WTC11 (cell line): Measurements from ENCODE around the gene CEP68. TPM values are rescaled to one million over a fixed set of nuclear protein-coding genes. Genes with fewer than 3 reads are reported as not detected.

Experiments
- ATAC-seq: fragments of 200-7000 bp; cut with Tn5 transposase; 2 replicates; pipeline ENCODE4 v1.10.0; 2021; ENCODE audit warnings: mild to moderate bottlenecking, moderate library complexity
- CTCF ChIA-PET: fragments of 300-600 bp; sonication (Branson Sonifier 250); formaldehyde crosslinking; loops from one replicate; lab custom pipeline; 2021; ENCODE audit warnings: antibody characterized with exemption; lab: Charles Lee
- POLR2A ChIA-PET: fragments of 350-600 bp; sonication (Branson Sonifier 250); formaldehyde crosslinking; loops from one replicate; lab custom pipeline; 2021; ENCODE audit warnings: antibody characterized with exemption; lab: Charles Lee
- DNase-seq: peaks from one replicate; pipeline ENCODE4 v3.0.0; 2021; ENCODE audit warnings: low spot score
- H3K27ac Mint-ChIP-seq: 2 replicates; pipeline ENCODE4 v1.8.0; 2021; ENCODE audit warnings: mixed read lengths
- H3K27me3 Mint-ChIP-seq: 2 replicates; pipeline ENCODE4 v1.8.0; 2021; ENCODE audit warnings: low read depth, mild to moderate bottlenecking, moderate library complexity, mixed read lengths
- H3K36me3 Mint-ChIP-seq: 2 replicates; pipeline ENCODE4 v1.8.0; 2021; ENCODE audit warnings: mixed read lengths
- H3K4me1 Mint-ChIP-seq: 2 replicates; pipeline ENCODE4 v1.8.0; 2022; ENCODE audit warnings: mixed read lengths
- H3K4me3 Mint-ChIP-seq: 2 replicates; pipeline ENCODE4 v1.8.0; 2021; ENCODE audit warnings: mild to moderate bottlenecking, moderate library complexity, mixed read lengths
- H3K9me3 Mint-ChIP-seq: 2 replicates; pipeline ENCODE4 v1.8.0; 2021; ENCODE audit warnings: mixed read lengths
- CBFB ChIP-seq: sonication (generic); formaldehyde crosslinking; IDR thresholded peaks from 2 replicates; pipeline ENCODE4 v1.8.1; 2022; ENCODE audit warnings: mild to moderate bottlenecking, low read depth, missing genetic modification reagents
- FOXK1 ChIP-seq: sonication (generic); formaldehyde crosslinking; IDR thresholded peaks from 2 replicates; pipeline ENCODE4 v1.8.0; 2022; ENCODE audit warnings: mild to moderate bottlenecking, moderate library complexity, missing genetic modification reagents
- FOXP1 ChIP-seq: sonication (generic); formaldehyde crosslinking; IDR thresholded peaks from 2 replicates; pipeline ENCODE4 v1.8.0; 2022; ENCODE audit warnings: missing genetic modification reagents, mild to moderate bottlenecking, moderate library complexity, borderline replicate concordance
- JUN ChIP-seq: sonication (generic); formaldehyde crosslinking; IDR thresholded peaks from 2 replicates; pipeline ENCODE4 v1.8.0; 2023; ENCODE audit warnings: mild to moderate bottlenecking, missing genetic modification reagents
- NFE2L1 ChIP-seq: sonication (generic); formaldehyde crosslinking; IDR thresholded peaks from 2 replicates; pipeline ENCODE4 v1.8.1; 2023; ENCODE audit warnings: missing genetic modification reagents
- NR3C1 ChIP-seq: sonication (generic); formaldehyde crosslinking; conservative IDR thresholded peaks from 2 replicates; pipeline ENCODE4 v1.8.1; 2023; ENCODE audit warnings: low read depth, mild to moderate bottlenecking, missing genetic modification reagents
- RELA ChIP-seq: sonication (generic); formaldehyde crosslinking; IDR thresholded peaks from 2 replicates; pipeline ENCODE4 v1.8.1; 2022; ENCODE audit warnings: missing genetic modification reagents, mild to moderate bottlenecking, borderline replicate concordance
- ZNF232 ChIP-seq: sonication (generic); formaldehyde crosslinking; IDR thresholded peaks from 2 replicates; pipeline ENCODE4 v1.8.0; 2022; ENCODE audit warnings: mild to moderate bottlenecking, missing genetic modification reagents
- ZNF263 ChIP-seq: sonication (generic); formaldehyde crosslinking; IDR thresholded peaks from 2 replicates; pipeline ENCODE4 v1.8.1; 2022; ENCODE audit warnings: low read depth, mild to moderate bottlenecking, moderate library complexity, missing genetic modification reagents
- ZNF416 ChIP-seq: fragments of 250-450 bp; sonication (Bioruptor Pico); IDR thresholded peaks from 2 replicates; pipeline ENCODE4 v1.9.0; 2021; ENCODE audit warnings: mild to moderate bottlenecking, inconsistent platforms
- total RNA-seq: library from RNA; stranded (reverse); gene quantifications from 3 replicates; pipeline ENCODE4 v1.2.3, GENCODE V29; 2021
- TF ChIP-seq, protein P1 (sequence below): fragments of 250-450 bp; sonication (Bioruptor Pico); IDR thresholded peaks from 2 replicates; pipeline ENCODE4 v2.1.2; 2022; ENCODE audit warnings: mild to moderate bottlenecking, moderate library complexity
- TF ChIP-seq, protein P2 (sequence below): sonication (generic); formaldehyde crosslinking; IDR thresholded peaks from 2 replicates; pipeline ENCODE4 v1.8.1; 2023; ENCODE audit warnings: mild to moderate bottlenecking, moderate library complexity, missing genetic modification reagents
- TF ChIP-seq, protein P3 (sequence below): fragments of 200-600 bp; IDR thresholded peaks from 2 replicates; pipeline ENCODE4 v1.8.0; 2022; ENCODE audit warnings: antibody characterized with exemption

CEP68 gene
- total RNA-seq, 1 experiment from 2014 or later = 16.7 TPM

GRCh38 chr2:65070856-65071255 lies 14.6 kb downstream of the CEP68 start (continued):
- TF ChIP-seq, protein P1, sequence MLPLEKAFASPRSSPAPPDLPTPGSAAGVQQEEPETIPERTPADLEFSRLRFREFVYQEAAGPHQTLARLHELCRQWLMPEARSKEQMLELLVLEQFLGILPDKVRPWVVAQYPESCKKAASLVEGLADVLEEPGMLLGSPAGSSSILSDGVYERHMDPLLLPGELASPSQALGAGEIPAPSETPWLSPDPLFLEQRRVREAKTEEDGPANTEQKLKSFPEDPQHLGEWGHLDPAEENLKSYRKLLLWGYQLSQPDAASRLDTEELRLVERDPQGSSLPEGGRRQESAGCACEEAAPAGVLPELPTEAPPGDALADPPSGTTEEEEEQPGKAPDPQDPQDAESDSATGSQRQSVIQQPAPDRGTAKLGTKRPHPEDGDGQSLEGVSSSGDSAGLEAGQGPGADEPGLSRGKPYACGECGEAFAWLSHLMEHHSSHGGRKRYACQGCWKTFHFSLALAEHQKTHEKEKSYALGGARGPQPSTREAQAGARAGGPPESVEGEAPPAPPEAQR (CRISPR knock-in tag) = no peak
- TF ChIP-seq, protein P2, sequence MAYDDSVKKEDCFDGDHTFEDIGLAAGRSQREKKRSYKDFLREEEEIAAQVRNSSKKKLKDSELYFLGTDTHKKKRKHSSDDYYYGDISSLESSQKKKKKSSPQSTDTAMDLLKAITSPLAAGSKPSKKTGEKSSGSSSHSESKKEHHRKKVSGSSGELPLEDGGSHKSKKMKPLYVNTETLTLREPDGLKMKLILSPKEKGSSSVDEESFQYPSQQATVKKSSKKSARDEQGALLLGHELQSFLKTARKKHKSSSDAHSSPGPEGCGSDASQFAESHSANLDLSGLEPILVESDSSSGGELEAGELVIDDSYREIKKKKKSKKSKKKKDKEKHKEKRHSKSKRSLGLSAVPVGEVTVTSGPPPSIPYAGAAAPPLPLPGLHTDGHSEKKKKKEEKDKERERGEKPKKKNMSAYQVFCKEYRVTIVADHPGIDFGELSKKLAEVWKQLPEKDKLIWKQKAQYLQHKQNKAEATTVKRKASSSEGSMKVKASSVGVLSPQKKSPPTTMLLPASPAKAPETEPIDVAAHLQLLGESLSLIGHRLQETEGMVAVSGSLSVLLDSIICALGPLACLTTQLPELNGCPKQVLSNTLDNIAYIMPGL (CRISPR knock-in tag) = no peak
- no peak for TF ChIP-seq NR3C1 (CRISPR knock-in tag)
- TF ChIP-seq ZNF232 (CRISPR knock-in tag) = no peak
- no peak for TF ChIP-seq RELA (CRISPR knock-in tag)

DNA sequence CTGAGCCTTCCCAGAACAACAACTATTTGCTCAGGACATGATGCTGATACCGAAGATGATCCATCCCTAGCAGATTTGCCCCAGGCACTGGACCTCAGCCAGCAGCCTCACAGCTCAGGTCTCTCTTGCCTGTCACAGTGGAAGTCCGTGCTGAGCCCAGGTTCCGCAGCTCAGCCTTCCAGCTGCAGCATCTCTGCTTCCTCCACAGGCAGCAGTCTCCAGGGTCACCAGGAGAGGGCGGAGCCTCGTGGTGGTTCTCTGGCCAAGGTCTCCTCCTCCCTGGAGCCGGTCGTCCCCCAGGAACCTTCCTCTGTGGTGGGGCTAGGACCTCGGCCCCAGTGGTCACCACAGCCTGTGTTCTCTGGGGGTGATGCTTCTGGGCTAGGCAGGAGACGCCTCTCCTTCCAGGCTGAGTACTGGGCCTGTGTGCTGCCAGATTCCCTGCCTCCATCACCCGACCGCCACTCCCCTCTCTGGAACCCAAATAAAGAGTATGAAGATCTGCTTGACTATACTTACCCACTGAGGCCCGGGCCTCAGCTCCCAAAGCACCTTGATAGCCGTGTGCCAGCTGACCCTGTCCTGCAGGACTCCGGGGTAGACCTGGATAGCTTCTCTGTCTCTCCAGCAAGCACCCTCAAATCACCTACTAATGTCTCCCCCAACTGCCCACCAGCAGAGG lies 15.4 kb downstream of the CEP68 start:
- H3K9me3 Mint-ChIP-seq = no peaks in the 10 kb centered on the region
- ChIA-PET POLR2A (no interaction called here), CTCF (interaction anchor here (0.5 to 4.6 kb wide), 16 partner anchors 8 to 439 kb away, joined by 3 to 19 read pairs (median 4); partner anchors contain the start of genes ACTR2, CEP68 and RAB1A)
- peaks cover 20% of the 10 kb centered on the region for H3K4me1 Mint-ChIP-seq
- TF ChIP-seq FOXP1 (CRISPR knock-in tag) (no peak), ZNF416 (CRISPR knock-in tag) (no peak), CBFB (no peak), JUN (CRISPR knock-in tag) (no peak), FOXK1 (CRISPR knock-in tag) (no peak), NR3C1 (CRISPR knock-in tag) (no peak), ZNF263 (CRISPR knock-in tag) (no peak)
- TF ChIP-seq, protein P3, sequence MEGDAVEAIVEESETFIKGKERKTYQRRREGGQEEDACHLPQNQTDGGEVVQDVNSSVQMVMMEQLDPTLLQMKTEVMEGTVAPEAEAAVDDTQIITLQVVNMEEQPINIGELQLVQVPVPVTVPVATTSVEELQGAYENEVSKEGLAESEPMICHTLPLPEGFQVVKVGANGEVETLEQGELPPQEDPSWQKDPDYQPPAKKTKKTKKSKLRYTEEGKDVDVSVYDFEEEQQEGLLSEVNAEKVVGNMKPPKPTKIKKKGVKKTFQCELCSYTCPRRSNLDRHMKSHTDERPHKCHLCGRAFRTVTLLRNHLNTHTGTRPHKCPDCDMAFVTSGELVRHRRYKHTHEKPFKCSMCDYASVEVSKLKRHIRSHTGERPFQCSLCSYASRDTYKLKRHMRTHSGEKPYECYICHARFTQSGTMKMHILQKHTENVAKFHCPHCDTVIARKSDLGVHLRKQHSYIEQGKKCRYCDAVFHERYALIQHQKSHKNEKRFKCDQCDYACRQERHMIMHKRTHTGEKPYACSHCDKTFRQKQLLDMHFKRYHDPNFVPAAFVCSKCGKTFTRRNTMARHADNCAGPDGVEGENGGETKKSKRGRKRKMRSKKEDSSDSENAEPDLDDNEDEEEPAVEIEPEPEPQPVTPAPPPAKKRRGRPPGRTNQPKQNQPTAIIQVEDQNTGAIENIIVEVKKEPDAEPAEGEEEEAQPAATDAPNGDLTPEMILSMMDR = 0 out of 2 replicates have a peak, but pooled peaks have one; percentile 21
- H3K27ac Mint-ChIP-seq = peak overlapping the region; percentile 61; the same call in 1 of the 2 replicates
- no peak overlapping the region for H3K4me3 Mint-ChIP-seq
- DNase-seq (peak; percentile 59), ATAC-seq (peak; percentile 55)
- H3K27me3 Mint-ChIP-seq = no peaks in the 10 kb centered on the region
- H3K36me3 Mint-ChIP-seq = peaks cover 34% of the 10 kb centered on the region

GRCh38 chr2:65072181-65072970 lies 16.2 kb downstream of the CEP68 start:
- CTCF ChIA-PET = interaction anchor here (1.1 to 2.3 kb wide), 7 partner anchors 8 to 149 kb away, joined by 3 to 6 read pairs (median 5); partner anchors contain the start of genes CEP68 and RAB1A
- POLR2A ChIA-PET = no interaction called here
- peaks cover 34% of the 10 kb centered on the region for H3K36me3 Mint-ChIP-seq
- H3K27ac Mint-ChIP-seq = no peak overlapping the region
- H3K27me3 Mint-ChIP-seq = no peaks in the 10 kb centered on the region
- H3K4me1 Mint-ChIP-seq = peaks cover 25% of the 10 kb centered on the region
- DNase-seq (no peak), ATAC-seq (no peak)
- H3K4me3 Mint-ChIP-seq = no peak overlapping the region
- H3K9me3 Mint-ChIP-seq = no peaks in the 10 kb centered on the region
- TF ChIP-seq NFE2L1 = no peak
- TF ChIP-seq, protein P2 (CRISPR knock-in tag) = no peak
